Tibial nerve (tissue), 4 donors: ENCODE measurements around the gene FAM13A. TPM values are rescaled to one million over a fixed set of nuclear protein-coding genes. Genes with fewer than 3 reads are reported as not detected.
"Not testable (repeated sequence)": the region's sequence is repeated elsewhere in the genome, so short reads cannot be mapped to it uniquely, and the experiment has no call there.

ENCODE experiments used
- DNase-seq, 2 donors: peaks; one replicate each; pipeline ENCODE4 v3.0.0-alpha.2; 2019; ENCODE audit warnings: low spot score in 2 of 2
- H3K27ac ChIP-seq, 4 donors: fragments of 200-600 bp; sonication (generic) in 3 of 4; one replicate each; pipeline ENCODE4 v1.5.1; 2017 to 2019; ENCODE audit warnings: mild to moderate bottlenecking in 1 of 4
- H3K27me3 ChIP-seq, 2 donors: fragments of 200-600 bp; sonication (generic) in 1 of 2; one replicate each; pipeline versions ENCODE4 v1.5.1 to v1.6.0; 2017 to 2019
- H3K36me3 ChIP-seq, 3 donors: fragments of 200-600 bp; sonication (generic); one replicate each; pipeline ENCODE4 v1.5.1; 2018 to 2019
- H3K4me1 ChIP-seq, 4 donors: fragments of 200-600 bp; sonication (generic) in 3 of 4; one replicate each; pipeline ENCODE4 v1.5.1; 2017 to 2019
- H3K4me3 ChIP-seq, 4 donors: fragments of 200-600 bp; sonication (generic) in 3 of 4; one replicate each; pipeline ENCODE4 v1.5.1; 2017 to 2019; ENCODE audit warnings: mild to moderate bottlenecking in 1 of 4, moderate library complexity in 1 of 4
- H3K9me3 ChIP-seq, 4 donors: fragments of 200-600 bp; sonication (generic) in 3 of 4; one replicate each; pipeline ENCODE4 v1.5.1; 2017 to 2019
- EP300 ChIP-seq, 2 donors: sonication (generic); formaldehyde crosslinking; IDR thresholded peaks; one replicate each; pipeline ENCODE4 v1.6.1; 2017; ENCODE audit warnings: antibody characterized with exemption in 2 of 2, mild to moderate bottlenecking in 1 of 2
- POLR2A ChIP-seq, 2 donors: fragments of 450-650 bp; IDR thresholded peaks; one replicate each; pipeline ENCODE4 v1.6.1; 2017; ENCODE audit warnings: antibody characterized with exemption in 2 of 2, mild to moderate bottlenecking in 2 of 2, moderate library complexity in 2 of 2
- WGBS, 2 donors: methylation state at CpG; one replicate each; pipeline ENCODE4 v1.1.5; 2018; 5-methylcytosine and 5-hydroxymethylcytosine counted together
- total RNA-seq, 4 donors: library from RNA; depleted of rRNA; stranded (reverse); fragments of >200 nt; gene quantifications; one replicate each; pipeline ENCODE4 v1.1.0, GENCODE V29; 2016
- TF ChIP-seq, protein P1 (sequence below), 5 experiments: fragments of 200-600 bp in 3 of 5; fragments of 450-650 bp in 2 of 5; sonication (generic) in 3 of 5; IDR thresholded peaks; one replicate each; pipeline ENCODE4 v1.5.1; 2016 to 2019; ENCODE audit warnings: antibody characterized with exemption in 5 of 5, mild to moderate bottlenecking in 3 of 5, moderate library complexity in 2 of 5

The FAM13A gene
- total RNA-seq, 4 donors from 2014 or later: 48.8 to 77.6 (median 58.8) TPM

DNA sequence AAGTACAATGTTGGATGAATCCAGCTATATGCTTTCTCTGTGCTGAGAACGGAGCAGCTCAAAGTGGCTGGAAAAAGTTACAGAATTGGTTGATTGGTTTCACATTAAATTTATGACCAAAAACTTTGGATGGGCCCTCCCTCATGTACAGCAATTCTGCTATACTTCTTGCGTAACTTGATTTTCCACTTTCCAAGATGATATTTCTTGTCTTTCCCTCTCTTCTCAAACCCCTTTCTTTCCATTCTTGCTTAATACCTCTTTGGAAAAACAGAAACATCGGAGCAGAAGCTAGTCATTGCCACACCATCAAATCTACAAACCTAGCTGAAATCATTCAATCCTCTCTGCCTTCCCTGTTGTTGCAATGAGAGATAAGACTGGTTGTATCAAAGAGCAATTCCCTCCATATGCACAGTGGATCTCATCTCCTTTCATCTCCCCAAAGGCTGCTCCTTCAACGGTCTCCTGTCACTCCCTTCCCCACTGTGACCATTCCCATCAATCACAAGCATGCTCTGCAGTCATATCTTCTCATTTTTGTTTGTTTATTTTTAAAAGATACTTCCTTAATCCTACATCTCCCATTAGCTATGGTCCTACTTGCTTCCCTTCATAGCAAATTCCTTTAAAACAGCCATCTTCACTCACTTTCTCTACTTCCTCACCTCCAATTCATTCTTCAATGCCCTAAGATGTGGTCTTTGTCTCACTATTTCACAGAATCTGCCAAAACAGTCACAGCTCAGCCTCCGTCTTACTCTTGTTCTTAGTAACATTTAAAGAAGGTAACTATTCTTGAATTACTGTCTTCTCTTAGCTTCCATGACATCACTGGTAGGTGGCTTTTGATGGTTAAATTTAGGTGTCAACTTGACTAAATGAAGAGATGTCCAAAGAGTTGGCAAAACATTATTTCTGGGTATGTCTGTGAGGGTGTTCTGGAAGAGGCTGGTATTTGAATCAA is 145.5 kb downstream of the FAM13A start:
- no peaks in the 10 kb centered on the region for H3K9me3 ChIP-seq
- H3K4me1 ChIP-seq: no peaks in the 10 kb centered on the region
- no peaks in the 10 kb centered on the region for H3K27me3 ChIP-seq
- H3K4me3 ChIP-seq: no peak overlapping the region
- no peak overlapping the region for H3K27ac ChIP-seq
- DNase-seq: no peak
- WGBS, 2 donors: 90 to 94% methylated on average over 5 of the region's 5 CpGs
- H3K36me3 ChIP-seq: no peaks in the 10 kb centered on the region
- no peak for TF ChIP-seq POLR2A (IDR thresholded peaks at IDR 0.05)
- TF ChIP-seq, protein P1, sequence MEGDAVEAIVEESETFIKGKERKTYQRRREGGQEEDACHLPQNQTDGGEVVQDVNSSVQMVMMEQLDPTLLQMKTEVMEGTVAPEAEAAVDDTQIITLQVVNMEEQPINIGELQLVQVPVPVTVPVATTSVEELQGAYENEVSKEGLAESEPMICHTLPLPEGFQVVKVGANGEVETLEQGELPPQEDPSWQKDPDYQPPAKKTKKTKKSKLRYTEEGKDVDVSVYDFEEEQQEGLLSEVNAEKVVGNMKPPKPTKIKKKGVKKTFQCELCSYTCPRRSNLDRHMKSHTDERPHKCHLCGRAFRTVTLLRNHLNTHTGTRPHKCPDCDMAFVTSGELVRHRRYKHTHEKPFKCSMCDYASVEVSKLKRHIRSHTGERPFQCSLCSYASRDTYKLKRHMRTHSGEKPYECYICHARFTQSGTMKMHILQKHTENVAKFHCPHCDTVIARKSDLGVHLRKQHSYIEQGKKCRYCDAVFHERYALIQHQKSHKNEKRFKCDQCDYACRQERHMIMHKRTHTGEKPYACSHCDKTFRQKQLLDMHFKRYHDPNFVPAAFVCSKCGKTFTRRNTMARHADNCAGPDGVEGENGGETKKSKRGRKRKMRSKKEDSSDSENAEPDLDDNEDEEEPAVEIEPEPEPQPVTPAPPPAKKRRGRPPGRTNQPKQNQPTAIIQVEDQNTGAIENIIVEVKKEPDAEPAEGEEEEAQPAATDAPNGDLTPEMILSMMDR (IDR thresholded peaks at IDR 0.05): no peak
- TF ChIP-seq EP300 (IDR thresholded peaks at IDR 0.05): no peak

DNA sequence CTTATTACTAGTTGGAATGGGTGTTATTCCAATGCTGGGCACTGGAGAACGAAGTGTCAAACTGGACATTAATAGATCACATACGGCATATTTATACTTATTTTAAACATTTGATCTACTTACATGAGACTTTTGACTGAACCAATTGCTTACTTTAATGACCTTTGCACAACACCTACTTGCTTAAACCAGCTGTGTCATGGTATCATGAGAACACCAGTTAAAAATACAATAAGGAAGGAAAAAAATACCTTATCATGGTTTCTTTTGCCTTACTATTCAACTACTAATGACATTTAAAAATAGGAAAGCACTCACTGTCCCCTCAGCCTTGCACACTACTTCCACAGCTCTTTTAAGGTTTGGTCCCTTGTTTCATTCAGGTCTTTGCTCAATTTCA is 146.9 kb downstream of the FAM13A start:
- WGBS, 2 donors: 73 to 94% methylated on average over 2 of the region's 2 CpGs
- no peak overlapping the region for H3K4me3 ChIP-seq

DNA sequence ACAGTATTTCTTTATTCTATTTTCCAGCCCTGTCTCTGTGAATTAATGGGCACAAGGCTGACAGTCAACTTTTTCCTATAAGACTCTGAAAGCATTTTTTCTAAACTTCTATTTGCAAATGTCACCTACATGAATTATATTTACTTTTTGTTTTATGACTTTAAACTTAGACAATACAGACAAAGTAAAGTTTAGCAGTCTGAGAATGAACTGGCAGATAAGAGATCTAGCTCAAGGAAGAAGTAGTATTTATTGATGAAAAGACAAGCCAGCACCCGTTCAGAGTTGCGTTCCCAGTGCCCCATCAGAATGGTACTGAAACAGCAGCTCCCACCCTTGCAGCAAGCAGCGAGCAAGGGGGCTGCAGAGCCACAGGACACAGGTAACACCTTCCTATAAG is 148.5 kb downstream of the FAM13A start:
- 53 to 63% methylated on average over 3 of the region's 3 CpGs for WGBS, 2 donors
- DNase-seq: no peak
- Histone ChIP-seq H3K4me1 (no peaks in the 10 kb centered on the region), H3K27me3 (no peaks in the 10 kb centered on the region), H3K4me3 (no peak overlapping the region), H3K27ac (no peak overlapping the region), H3K36me3 (peaks cover 0 to 26% (median 0%) of the 10 kb centered on the region in 3 donors), H3K9me3 (peaks cover 0 to 16% (median 0%) of the 10 kb centered on the region in 4 donors)
- TF ChIP-seq EP300 (IDR thresholded peaks at IDR 0.05) (no peak), POLR2A (IDR thresholded peaks at IDR 0.05) (no peak)
- TF ChIP-seq, protein P1 (IDR thresholded peaks at IDR 0.05): no peak

More for the DNA sequence above, 146.9 kb downstream of the FAM13A start:
- peaks cover 0 to under 1% (median 0%) of the 10 kb centered on the region in 4 donors for H3K9me3 ChIP-seq
- no peak for DNase-seq
- H3K27ac ChIP-seq: no peak overlapping the region
- no peaks in the 10 kb centered on the region for H3K27me3 ChIP-seq
- peaks cover 0 to 11% (median 0%) of the 10 kb centered on the region in 3 donors for H3K36me3 ChIP-seq
- H3K4me1 ChIP-seq: no peaks in the 10 kb centered on the region
- no peak for TF ChIP-seq EP300 (IDR thresholded peaks at IDR 0.05)

DNA sequence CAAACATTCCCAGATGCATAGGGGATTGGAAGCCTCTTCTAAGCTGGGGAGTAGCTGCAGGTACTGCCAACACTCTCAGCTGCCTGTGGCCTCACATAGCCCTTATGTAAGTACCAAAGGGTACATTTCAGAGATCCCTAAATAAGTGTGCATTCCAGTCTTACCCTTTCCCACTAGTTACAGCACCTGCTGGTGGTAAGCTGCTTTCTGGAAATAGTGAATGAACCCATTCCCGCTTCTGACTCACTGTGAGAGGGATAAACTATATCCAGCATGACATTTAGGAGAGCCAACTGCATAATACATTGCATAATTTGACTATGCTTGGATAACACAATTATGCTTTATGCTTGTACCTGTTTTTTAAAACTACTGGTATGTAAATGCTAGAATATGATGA is 149.0 kb downstream of the FAM13A start:
- Histone ChIP-seq H3K27me3 (no peaks in the 10 kb centered on the region), H3K4me1 (no peaks in the 10 kb centered on the region), H3K27ac (no peak overlapping the region), H3K9me3 (peaks cover 0 to 21% (median 0%) of the 10 kb centered on the region in 4 donors), H3K36me3 (peaks cover 0 to 31% (median 0%) of the 10 kb centered on the region in 3 donors), H3K4me3 (no peak overlapping the region)
- no peak for DNase-seq
- WGBS, 2 donors: 91 to 92% methylated on average over 1 of the region's 1 CpG
- TF ChIP-seq EP300 (IDR thresholded peaks at IDR 0.05): no peak
- TF ChIP-seq POLR2A (IDR thresholded peaks at IDR 0.05): no peak
- TF ChIP-seq, protein P1 (IDR thresholded peaks at IDR 0.05): no peak

DNA sequence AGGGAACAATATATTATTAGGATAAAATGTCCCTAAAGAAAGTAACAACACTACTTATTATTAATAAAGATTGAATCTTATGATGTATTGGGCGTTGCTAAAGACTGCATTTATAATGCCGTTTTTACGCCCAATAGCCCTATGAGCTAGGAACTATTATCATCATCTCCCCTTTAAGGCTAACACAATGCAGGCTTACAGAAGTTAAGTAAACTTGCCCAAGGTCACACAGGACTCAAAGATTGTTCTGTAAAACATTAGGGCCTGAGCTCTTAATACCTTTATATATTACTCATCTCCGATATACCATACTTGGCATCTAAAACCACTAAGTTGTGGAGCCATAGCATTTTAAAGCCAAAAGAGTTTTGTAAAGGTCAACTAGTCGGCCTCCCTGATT is 149.5 kb downstream of the FAM13A start:
- H3K4me3 ChIP-seq: no peak overlapping the region
- no peak overlapping the region for H3K27ac ChIP-seq
- WGBS, 2 donors: 86 to 92% methylated on average over 5 of the region's 5 CpGs
- peaks cover 0 to 27% (median 0%) of the 10 kb centered on the region in 4 donors for H3K9me3 ChIP-seq
- peaks cover 0 to 33% (median 0%) of the 10 kb centered on the region in 3 donors for H3K36me3 ChIP-seq
- no peak for DNase-seq
- H3K27me3 ChIP-seq: no peaks in the 10 kb centered on the region
- TF ChIP-seq EP300 (IDR thresholded peaks at IDR 0.05) (no peak), POLR2A (IDR thresholded peaks at IDR 0.05) (no peak)
- TF ChIP-seq, protein P1 (IDR thresholded peaks at IDR 0.05): no peak
- H3K4me1 ChIP-seq: no peaks in the 10 kb centered on the region

DNA sequence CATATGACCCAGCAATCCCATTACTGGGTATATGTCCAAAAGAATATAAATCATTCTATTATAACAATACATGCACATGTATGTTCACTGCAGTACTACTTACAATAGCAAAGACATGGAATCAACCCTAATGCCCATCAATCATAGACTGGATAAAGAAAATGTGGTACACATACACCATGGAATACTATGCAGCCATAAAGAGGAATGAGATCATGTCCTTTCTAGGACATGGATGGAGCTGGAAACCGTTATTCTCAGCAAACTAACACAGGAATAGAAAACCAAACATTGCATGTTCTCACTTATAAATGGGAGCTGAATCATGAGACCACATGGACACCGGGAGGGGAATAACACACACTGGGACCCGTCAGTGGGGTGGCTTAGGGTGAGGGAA is 152.7 kb downstream of the FAM13A start:
- H3K36me3 ChIP-seq: peaks cover 0 to 48% (median 0%) of the 10 kb centered on the region in 3 donors
- not testable (repeated sequence) for H3K4me1 ChIP-seq, H3K27ac ChIP-seq, H3K4me3 ChIP-seq, H3K27me3 ChIP-seq, DNase-seq
- WGBS, 2 donors: 92 to 99% methylated on average over 3 of the region's 3 CpGs
- H3K9me3 ChIP-seq: peaks cover 0 to 53% (median 3%) of the 10 kb centered on the region in 4 donors
